Endothelial cell of umbilical vein (primary cell): Measurements from ENCODE around the gene ZBTB20. TPM values are rescaled to one million over a fixed set of nuclear protein-coding genes. Genes with fewer than 3 reads are reported as not detected.

Experiments
- BruUV-seq: library from RNA; stranded (reverse); fragments of 400-500 nt; replicated peaks from 2 replicates; lab custom pipeline; 2021; lab: Mats Ljungman, UMichigan
- CTCF ChIA-PET: fragments of 300-600, 350-600 bp; sonication (Branson Sonifier 250); formaldehyde crosslinking; loops from one replicate; lab custom pipeline; 2021; ENCODE audit warnings: antibody characterized with exemption, inconsistent platforms; lab: Charles Lee
- POLR2A ChIA-PET: fragments of 300-600, 350-600 bp; sonication (Branson Sonifier 250); formaldehyde crosslinking; loops from one replicate; lab custom pipeline; 2021; ENCODE audit warnings: antibody characterized with exemption, inconsistent platforms; lab: Charles Lee
- DNase-seq: peaks from one replicate; pipeline ENCODE4 v3.0.0-alpha.2; 2011; ENCODE audit warnings: low read depth, low spot score
- FAIRE-seq: peaks from 2 replicates; lab custom pipeline; 2011; peaks lifted over from hg19 to GRCh38; lab: Jason Lieb, UNC
- H2AFZ ChIP-seq: 2 replicates; pipeline ENCODE4 v1.6.0; 2012; ENCODE audit warnings: low read depth, low read length, control low read depth, inconsistent platforms
- H3K27ac ChIP-seq: 2 replicates; pipeline ENCODE4 v1.5.1; 2011; ENCODE audit warnings: low read depth, mild to moderate bottlenecking, control low read depth, low read length, moderate library complexity; ENCODE audit not compliant: insufficient read depth
- H3K27me3 ChIP-seq, 2 experiments: 2 replicates each; pipeline versions ENCODE4 v1.6.0 to v1.6.1; 2011; ENCODE audit warnings: low read length in 2 of 2, mixed read lengths in 1 of 2; ENCODE audit not compliant: control insufficient read depth in 2 of 2, insufficient read depth in 2 of 2
- H3K36me3 ChIP-seq, 2 experiments: 2 replicates in 1 of 2; 3 replicates in 1 of 2; pipeline ENCODE4 v1.5.1; 2011; ENCODE audit warnings: low read length in 2 of 2, mild to moderate bottlenecking in 1 of 2, moderate library complexity in 1 of 2; ENCODE audit not compliant: control insufficient read depth in 2 of 2, insufficient read depth in 2 of 2; ENCODE audit errors: extremely low read depth in 1 of 2
- H3K4me1 ChIP-seq: 3 replicates; pipeline ENCODE4 v1.5.1; 2011; ENCODE audit warnings: mild to moderate bottlenecking, low read length; ENCODE audit not compliant: control insufficient read depth, insufficient read depth; ENCODE audit errors: extremely low read depth
- H3K4me2 ChIP-seq: 2 replicates; pipeline ENCODE4 v1.6.1; 2011; ENCODE audit warnings: low read length, control low read depth, mixed read lengths; ENCODE audit not compliant: insufficient read depth
- H3K4me3 ChIP-seq, 3 experiments: fragments of 200-600 bp in 1 of 3; sonication (generic), shearing (Covaris generic) in 1 of 3; replicated peaks in 1 of 3; 2 replicates each; pipeline ENCODE4 v1.5.1; 2011 to 2016; ENCODE audit warnings: control low read depth in 3 of 3, low read length in 3 of 3, mild to moderate bottlenecking in 2 of 3, inconsistent platforms in 1 of 3, low read depth in 1 of 3, moderate library complexity in 1 of 3; ENCODE audit not compliant: insufficient read depth in 1 of 3
- H3K79me2 ChIP-seq: 2 replicates; pipeline ENCODE4 v1.6.0; 2012; ENCODE audit warnings: low read length, inconsistent platforms; ENCODE audit not compliant: control insufficient read depth, insufficient read depth
- H3K9ac ChIP-seq: replicated peaks from 2 replicates; pipeline ENCODE3; 2011; ENCODE audit warnings: low read length, control low read depth; ENCODE audit not compliant: insufficient read depth; ENCODE audit errors: extremely low read depth
- H3K9me1 ChIP-seq: replicated peaks from 3 replicates; pipeline ENCODE4 v1.6.0; 2011; ENCODE audit warnings: mild to moderate bottlenecking, low read length; ENCODE audit not compliant: control insufficient read depth, insufficient read depth; ENCODE audit errors: extremely low read depth
- H3K9me3 ChIP-seq: replicated peaks from 2 replicates; pipeline ENCODE4 v1.5.1; 2012; ENCODE audit warnings: low read length, inconsistent platforms; ENCODE audit not compliant: control insufficient read depth, insufficient read depth
- H4K20me1 ChIP-seq: replicated peaks from 2 replicates; pipeline ENCODE3; 2011; ENCODE audit warnings: mild to moderate bottlenecking, low read length; ENCODE audit not compliant: control insufficient read depth, insufficient read depth; ENCODE audit errors: extremely low read depth
- CTCF ChIP-seq, 2 donors: IDR thresholded peaks; 1 replicate in 1 of 2; 2 replicates in 1 of 2; pipeline ENCODE4 v1.5.1; 2011; ENCODE audit warnings: low read length in 2 of 2, mild to moderate bottlenecking in 2 of 2, moderate library complexity in 2 of 2, control low read depth in 1 of 2, inconsistent platforms in 1 of 2, low read depth in 1 of 2; ENCODE audit not compliant: insufficient read depth in 1 of 2; ENCODE audit errors: extremely low read depth in 1 of 2
- EZH2 ChIP-seq: IDR thresholded peaks from 2 replicates; pipeline ENCODE4 v1.6.1; 2012; ENCODE audit warnings: borderline replicate concordance, low read depth, mild to moderate bottlenecking, moderate library complexity, low read length, inconsistent platforms; ENCODE audit not compliant: severe bottlenecking
- FOS ChIP-seq: IDR thresholded peaks from 2 replicates; pipeline ENCODE4 v1.6.1; 2011; ENCODE audit warnings: mild to moderate bottlenecking, low read length, moderate library complexity, borderline replicate concordance; ENCODE audit not compliant: insufficient read depth
- GATA2 ChIP-seq: IDR thresholded peaks from 2 replicates; pipeline ENCODE4 v1.7.0; 2011; ENCODE audit warnings: low read depth, mild to moderate bottlenecking, moderate library complexity, mixed read lengths, low read length; ENCODE audit not compliant: insufficient read length, insufficient read depth
- JUN ChIP-seq: IDR thresholded peaks from 2 replicates; pipeline ENCODE4 v1.6.1; 2011; ENCODE audit warnings: borderline replicate concordance, low read depth; ENCODE audit not compliant: insufficient read length, insufficient read depth
- MAX ChIP-seq: IDR thresholded peaks from 2 replicates; pipeline ENCODE4 v1.6.1; 2011; ENCODE audit not compliant: insufficient read depth, insufficient read length
- MYC ChIP-seq: IDR thresholded peaks from one replicate; pipeline ENCODE4 v1.6.1; 2011; ENCODE audit warnings: mild to moderate bottlenecking, low read depth, low read length
- POLR2A ChIP-seq: IDR thresholded peaks from 2 replicates; pipeline ENCODE4 v1.6.1; 2012; ENCODE audit warnings: low read depth, mild to moderate bottlenecking, control low read depth, low read length
- POLR2AphosphoS5 ChIP-seq: IDR thresholded peaks from 2 replicates; pipeline ENCODE4 v1.6.1; 2012; ENCODE audit warnings: low read depth, mild to moderate bottlenecking, control low read depth, low read length, moderate library complexity; ENCODE audit not compliant: insufficient read depth
- dilution Hi-C: fragments of 300-500 bp; cut with MboI; formaldehyde crosslinking; loops from one replicate; pipeline ENCODE4 v1.15.0; 2019; ENCODE audit warnings: low sequenced_read_pairs; ENCODE audit not compliant: extremely low pct_ligation_motif_present
- intact Hi-C: fragments of 100-400 bp; cut with micrococcal nuclease; formaldehyde crosslinking; loops from one replicate; pipeline ENCODE4 v1.10.0; 2022
- polyA plus RNA-seq, 4 experiments: library from polyadenylated mRNA; depleted of rRNA in 3 of 4; stranded (reverse) in 3 of 4; unstranded in 1 of 4; fragments of >200 nt; gene quantifications; 2 replicates each; pipeline versions ENCODE4 v1.2.1 to v1.2.3, GENCODE V29; 2011 to 2012; ENCODE audit warnings: missing spikeins in 1 of 4
- total RNA-seq: library from RNA; stranded (reverse); gene quantifications from 2 replicates; pipeline ENCODE4 v1.2.3, GENCODE V29; 2021

The ZBTB20 gene
- total and polyA plus RNA-seq, 2 donors (not counting 3 experiments of a cell fraction or from before 2014, with no cell fraction given) = 2.1 to 20.5 TPM

- H3K4me3 ChIP-seq = no peak overlapping the region
- H3K79me2 ChIP-seq = no peaks in the 10 kb centered on the region
- H3K9ac ChIP-seq = no peak overlapping the region
- intact Hi-C loops = loop anchor here (10.0 kb wide), 1 partner anchor 574 kb away; no protein-coding TSS in a partner anchor
- no peaks in the 10 kb centered on the region for H3K9me3 ChIP-seq
- H3K4me2 ChIP-seq = no peak overlapping the region
- POLR2A ChIA-PET = no interaction called here
- CTCF ChIA-PET = no interaction called here
- dilution Hi-C loops = no loop called here
- TF ChIP-seq EZH2 (no peak), POLR2AphosphoS5 (no peak), JUN (no peak), GATA2 (no peak), CTCF (IDR thresholded peaks at IDR 0.05; ENCODE audit: extremely low read depth in 1 of 2, insufficient read depth in 1 of 2, low read depth in 1 of 2, low read length in 2 of 2) (no peak), POLR2A (no peak), FOS (no peak), MYC (no peak), MAX (no peak)
- H2AFZ ChIP-seq = no peak overlapping the region
- H3K36me3 ChIP-seq = no peaks in the 10 kb centered on the region
- FAIRE-seq = no peak
- H3K9me1 ChIP-seq = no peaks in the 10 kb centered on the region
- H3K27me3 ChIP-seq = no peaks in the 10 kb centered on the region
- no TSS peak for BruUV-seq
- DNase-seq = no peak
- H3K27ac ChIP-seq = no peak overlapping the region
- no peaks in the 10 kb centered on the region for H4K20me1 ChIP-seq
- H3K4me1 ChIP-seq = peaks cover 3% of the 10 kb centered on the region
These were observed 48.6 kb downstream of the ZBTB20 start for GRCh38 chr3:115098354-115099073.
